GM23338 (cell line): Measurements from ENCODE around the gene DGKH. TPM values are rescaled to one million over a fixed set of nuclear protein-coding genes. Genes with fewer than 3 reads are reported as not detected.
A peak's percentile ranks its signal among the peaks of the same experiment; 100 is the strongest.

Source experiments
- ATAC-seq: fragments of 200-7000 bp; cut with Tn5 transposase; 3 replicates; pipeline ENCODE4 v1.9.1; 2020
- DNase-seq: peaks from one replicate; pipeline ENCODE4 v3.0.0-alpha.2; 2015; ENCODE audit warnings: low spot score
- H2AFZ ChIP-seq: fragments of 200-600 bp; sonication (generic); 2 replicates; pipeline ENCODE4 v1.8.0; 2016; ENCODE audit warnings: antibody characterized with exemption, mild to moderate bottlenecking, moderate library complexity
- H3F3A ChIP-seq: fragments of 200-600 bp; sonication (generic); replicated peaks from 2 replicates; pipeline ENCODE4 v1.8.0; 2017; ENCODE audit warnings: antibody characterized with exemption, mixed run types, low read depth
- H3K27ac ChIP-seq: fragments of 200-600 bp; sonication (generic); 2 replicates; pipeline ENCODE4 v1.6.1; 2016; ENCODE audit warnings: low read depth
- H3K27me3 ChIP-seq: fragments of 200-600 bp; sonication (generic); 2 replicates; pipeline ENCODE4 v1.8.0; 2016; ENCODE audit warnings: mild to moderate bottlenecking, mixed run types, moderate library complexity; ENCODE audit not compliant: insufficient read depth
- H3K36me3 ChIP-seq: fragments of 200-600 bp; sonication (generic); 2 replicates; pipeline ENCODE4 v1.8.0; 2016; ENCODE audit warnings: mild to moderate bottlenecking; ENCODE audit not compliant: insufficient read depth
- H3K4me1 ChIP-seq: fragments of 200-600 bp; sonication (generic); 2 replicates; pipeline ENCODE4 v1.8.0; 2016; ENCODE audit warnings: mild to moderate bottlenecking, moderate library complexity; ENCODE audit not compliant: insufficient read depth
- H3K4me2 ChIP-seq: fragments of 200-600 bp; sonication (generic); 2 replicates; pipeline ENCODE4 v1.7.1; 2017; ENCODE audit warnings: mixed run types
- H3K4me3 ChIP-seq: fragments of 200-600 bp; sonication (generic); 2 replicates; pipeline ENCODE4 v1.6.1; 2016; ENCODE audit warnings: mixed run types
- H3K79me2 ChIP-seq: fragments of 200-600 bp; sonication (generic); replicated peaks from 2 replicates; pipeline ENCODE4 v1.8.0; 2017; ENCODE audit warnings: mild to moderate bottlenecking; ENCODE audit not compliant: insufficient read depth
- H3K9me2 ChIP-seq: fragments of 200-600 bp; sonication (generic); 2 replicates; pipeline ENCODE4 v1.8.0; 2017; ENCODE audit not compliant: insufficient read depth
- H4K20me1 ChIP-seq: fragments of 200-600 bp; sonication (generic); replicated peaks from 2 replicates; pipeline ENCODE4 v1.8.0; 2017; ENCODE audit warnings: mild to moderate bottlenecking; ENCODE audit not compliant: insufficient read depth
- H3K27ac Mint-ChIP-seq: 2 replicates; pipeline ENCODE4 v1.8.0; 2020; ENCODE audit warnings: inconsistent platforms, mild to moderate bottlenecking, moderate library complexity, mixed read lengths
- H3K27me3 Mint-ChIP-seq: 3 replicates; pipeline ENCODE4 v1.8.0; 2022; ENCODE audit warnings: low read depth, mild to moderate bottlenecking, moderate library complexity, mixed read lengths, inconsistent platforms; ENCODE audit not compliant: insufficient read depth, poor library complexity
- H3K36me3 Mint-ChIP-seq: 3 replicates; pipeline ENCODE4 v1.8.0; 2021; ENCODE audit warnings: low read depth, mild to moderate bottlenecking, inconsistent platforms, moderate library complexity, mixed read lengths
- H3K4me1 Mint-ChIP-seq: 3 replicates; pipeline ENCODE4 v1.8.0; 2020; ENCODE audit warnings: mild to moderate bottlenecking, inconsistent platforms, mixed read lengths
- H3K4me3 Mint-ChIP-seq: 3 replicates; pipeline ENCODE4 v1.8.0; 2021; ENCODE audit warnings: moderate library complexity, mild to moderate bottlenecking, inconsistent platforms, mixed read lengths
- H3K9me3 Mint-ChIP-seq: 3 replicates; pipeline ENCODE4 v1.8.0; 2020; ENCODE audit warnings: moderate library complexity, mild to moderate bottlenecking, inconsistent platforms, mixed read lengths
- CREB1 ChIP-seq: fragments of 250-450 bp; sonication (Bioruptor Pico); IDR thresholded peaks from 2 replicates; pipeline ENCODE4 v1.5.0; 2020; ENCODE audit warnings: low read depth, mild to moderate bottlenecking, moderate library complexity
- EZH2 ChIP-seq: fragments of 200-600 bp; sonication (generic); IDR thresholded peaks from one replicate; pipeline ENCODE4 v1.8.0; 2017; ENCODE audit warnings: antibody characterized with exemption, mild to moderate bottlenecking, low read depth; ENCODE audit not compliant: unreplicated experiment
- EZH2phosphoT487 ChIP-seq: fragments of 200-600 bp; sonication (generic); IDR thresholded peaks from one replicate; pipeline ENCODE4 v1.8.1; 2018; ENCODE audit warnings: antibody characterized with exemption; ENCODE audit not compliant: unreplicated experiment
- JUNB ChIP-seq: IDR thresholded peaks from one replicate; pipeline ENCODE4 v1.6.1; 2016; ENCODE audit warnings: antibody characterized with exemption; ENCODE audit not compliant: unreplicated experiment
- NANOG ChIP-seq: IDR thresholded peaks from 2 replicates; pipeline ENCODE4 v1.6.1; 2016; ENCODE audit warnings: antibody characterized with exemption, borderline replicate concordance
- POLR2AphosphoS5 ChIP-seq: IDR thresholded peaks from 2 replicates; pipeline ENCODE4 v1.6.1; 2016; ENCODE audit warnings: antibody characterized with exemption, low read depth
- STAT1 ChIP-seq: IDR thresholded peaks from one replicate; pipeline ENCODE4 v1.6.1; 2016; ENCODE audit warnings: antibody characterized with exemption; ENCODE audit not compliant: unreplicated experiment
- ZNF114 ChIP-seq: fragments of 250-450 bp; sonication (Bioruptor Pico); IDR thresholded peaks from 2 replicates; pipeline ENCODE4 v1.5.0; 2020; ENCODE audit warnings: mild to moderate bottlenecking, moderate library complexity
- ZNF331 ChIP-seq: fragments of 250-450 bp; sonication (Bioruptor Pico); IDR thresholded peaks from 2 replicates; pipeline ENCODE4 v1.5.0; 2020; ENCODE audit warnings: low read depth, mild to moderate bottlenecking, moderate library complexity
- polyA plus RNA-seq: library from polyadenylated mRNA; unstranded; fragments of >200 nt; fragmentation: Nextera tagmentation; extraction: Ambion mirVana; gene quantifications from 2 replicates; pipeline ENCODE4 v1.2.1, GENCODE V29; 2016
- total RNA-seq: library from RNA; depleted of rRNA; stranded (reverse); fragments of >200 nt; shearing (Covaris generic); gene quantifications from 2 replicates; pipeline ENCODE4 v1.2.3, GENCODE V29; 2014
- TF ChIP-seq, protein P1 (sequence below): IDR thresholded peaks from 2 replicates; pipeline ENCODE4 v1.6.1; 2016; ENCODE audit warnings: antibody characterized with exemption
- TF ChIP-seq, protein P2 (sequence below), 2 experiments: fragments of 200-600 bp in 1 of 2; sonication (generic) in 1 of 2; conservative IDR thresholded peaks; 2 replicates each; pipeline versions ENCODE4 v1.5.1 to v1.6.1; 2016 to 2017; ENCODE audit warnings: antibody characterized with exemption in 2 of 2, low read depth in 2 of 2, mild to moderate bottlenecking in 2 of 2, moderate library complexity in 1 of 2
- TF ChIP-seq, protein P3 (sequence below): IDR thresholded peaks from one replicate; pipeline ENCODE4 v1.6.1; 2018; ENCODE audit warnings: antibody characterized with exemption; ENCODE audit not compliant: unreplicated experiment
- TF ChIP-seq, protein P4 (sequence below): fragments of 250-450 bp; sonication (Bioruptor Pico); IDR thresholded peaks from 2 replicates; pipeline ENCODE4 v1.5.0; 2020; ENCODE audit warnings: mild to moderate bottlenecking, moderate library complexity

The DGKH gene
- total and polyA plus RNA-seq, 2 experiments from 2014 or later: 2.1 to 7.5 TPM

DNA sequence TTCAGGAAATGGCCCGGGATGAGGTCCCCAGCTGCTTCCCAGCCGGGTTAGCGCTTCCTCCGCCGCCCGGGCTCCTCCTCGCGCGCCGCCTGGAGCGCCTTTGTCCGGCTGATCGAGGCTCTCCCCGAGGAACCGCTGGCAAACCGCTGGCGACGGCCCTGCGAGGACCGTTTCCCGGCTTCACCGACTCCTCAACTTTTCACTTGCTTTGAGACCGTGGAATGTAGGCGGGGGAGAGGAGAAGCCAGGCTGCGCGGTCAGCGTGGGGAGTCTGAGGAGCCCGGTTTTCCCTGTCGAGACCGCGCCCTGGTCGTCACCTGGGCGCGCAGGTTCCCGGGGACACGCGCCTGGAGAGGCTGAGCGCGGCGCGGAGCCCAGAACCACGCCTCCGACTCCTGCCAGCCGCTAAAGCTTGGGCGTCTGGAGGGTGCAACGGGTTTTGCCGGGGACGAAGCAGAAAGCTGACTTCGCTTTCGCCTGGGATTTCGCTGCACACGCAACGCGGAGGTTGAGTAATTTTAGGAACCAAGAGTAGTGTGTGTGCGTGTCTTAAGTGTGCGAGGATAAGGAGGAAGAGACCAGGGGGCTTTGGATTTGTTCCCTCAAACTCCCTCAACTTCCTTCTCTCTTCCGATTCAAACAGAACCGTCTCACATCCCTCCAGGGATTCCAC lies 7.3 kb upstream of the DGKH start:
- Mint-ChIP-seq H3K27ac (no peak overlapping the region), H3K4me1 (peaks cover 19% of the 10 kb centered on the region), H3K36me3 (peaks cover 6% of the 10 kb centered on the region; the same call in 2 of the 3 replicates), H3K9me3 (peaks cover under 1% of the 10 kb centered on the region; the same call in 2 of the 3 replicates), H3K27me3 (peaks cover 40% of the 10 kb centered on the region), H3K4me3 (peak overlapping the region; percentile 81)
- Histone ChIP-seq H3K79me2 (peaks cover 19% of the 10 kb centered on the region), H3K27me3 (peaks cover 88% of the 10 kb centered on the region), H3K27ac (no peak overlapping the region), H2AFZ (peak overlapping the region; percentile 91), H3K36me3 (no peaks in the 10 kb centered on the region), H3K4me3 (peak overlapping the region; percentile 87), H3K4me2 (peak overlapping the region; percentile 81), H3F3A (peaks cover 19% of the 10 kb centered on the region), H3K9me2 (no peaks in the 10 kb centered on the region), H3K4me1 (peaks cover 14% of the 10 kb centered on the region), H4K20me1 (peaks cover 18% of the 10 kb centered on the region)
- peak; percentile 78 for DNase-seq
- peak; percentile 66 for ATAC-seq
- TF ChIP-seq, protein P1, sequence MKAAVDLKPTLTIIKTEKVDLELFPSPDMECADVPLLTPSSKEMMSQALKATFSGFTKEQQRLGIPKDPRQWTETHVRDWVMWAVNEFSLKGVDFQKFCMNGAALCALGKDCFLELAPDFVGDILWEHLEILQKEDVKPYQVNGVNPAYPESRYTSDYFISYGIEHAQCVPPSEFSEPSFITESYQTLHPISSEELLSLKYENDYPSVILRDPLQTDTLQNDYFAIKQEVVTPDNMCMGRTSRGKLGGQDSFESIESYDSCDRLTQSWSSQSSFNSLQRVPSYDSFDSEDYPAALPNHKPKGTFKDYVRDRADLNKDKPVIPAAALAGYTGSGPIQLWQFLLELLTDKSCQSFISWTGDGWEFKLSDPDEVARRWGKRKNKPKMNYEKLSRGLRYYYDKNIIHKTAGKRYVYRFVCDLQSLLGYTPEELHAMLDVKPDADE: no peak
- TF ChIP-seq EZH2 (no peak), NANOG (no peak), EZH2phosphoT487 (no peak), POLR2AphosphoS5 (no peak), ZNF114 (CRISPR knock-in tag) (no peak), JUNB (no peak), STAT1 (no peak), ZNF331 (CRISPR knock-in tag) (no peak), CREB1 (CRISPR knock-in tag) (no peak)
- TF ChIP-seq, protein P2, sequence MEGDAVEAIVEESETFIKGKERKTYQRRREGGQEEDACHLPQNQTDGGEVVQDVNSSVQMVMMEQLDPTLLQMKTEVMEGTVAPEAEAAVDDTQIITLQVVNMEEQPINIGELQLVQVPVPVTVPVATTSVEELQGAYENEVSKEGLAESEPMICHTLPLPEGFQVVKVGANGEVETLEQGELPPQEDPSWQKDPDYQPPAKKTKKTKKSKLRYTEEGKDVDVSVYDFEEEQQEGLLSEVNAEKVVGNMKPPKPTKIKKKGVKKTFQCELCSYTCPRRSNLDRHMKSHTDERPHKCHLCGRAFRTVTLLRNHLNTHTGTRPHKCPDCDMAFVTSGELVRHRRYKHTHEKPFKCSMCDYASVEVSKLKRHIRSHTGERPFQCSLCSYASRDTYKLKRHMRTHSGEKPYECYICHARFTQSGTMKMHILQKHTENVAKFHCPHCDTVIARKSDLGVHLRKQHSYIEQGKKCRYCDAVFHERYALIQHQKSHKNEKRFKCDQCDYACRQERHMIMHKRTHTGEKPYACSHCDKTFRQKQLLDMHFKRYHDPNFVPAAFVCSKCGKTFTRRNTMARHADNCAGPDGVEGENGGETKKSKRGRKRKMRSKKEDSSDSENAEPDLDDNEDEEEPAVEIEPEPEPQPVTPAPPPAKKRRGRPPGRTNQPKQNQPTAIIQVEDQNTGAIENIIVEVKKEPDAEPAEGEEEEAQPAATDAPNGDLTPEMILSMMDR (conservative IDR thresholded peaks at IDR 0.05; ENCODE audit: low read depth in 2 of 2): no peak
- TF ChIP-seq, protein P3, sequence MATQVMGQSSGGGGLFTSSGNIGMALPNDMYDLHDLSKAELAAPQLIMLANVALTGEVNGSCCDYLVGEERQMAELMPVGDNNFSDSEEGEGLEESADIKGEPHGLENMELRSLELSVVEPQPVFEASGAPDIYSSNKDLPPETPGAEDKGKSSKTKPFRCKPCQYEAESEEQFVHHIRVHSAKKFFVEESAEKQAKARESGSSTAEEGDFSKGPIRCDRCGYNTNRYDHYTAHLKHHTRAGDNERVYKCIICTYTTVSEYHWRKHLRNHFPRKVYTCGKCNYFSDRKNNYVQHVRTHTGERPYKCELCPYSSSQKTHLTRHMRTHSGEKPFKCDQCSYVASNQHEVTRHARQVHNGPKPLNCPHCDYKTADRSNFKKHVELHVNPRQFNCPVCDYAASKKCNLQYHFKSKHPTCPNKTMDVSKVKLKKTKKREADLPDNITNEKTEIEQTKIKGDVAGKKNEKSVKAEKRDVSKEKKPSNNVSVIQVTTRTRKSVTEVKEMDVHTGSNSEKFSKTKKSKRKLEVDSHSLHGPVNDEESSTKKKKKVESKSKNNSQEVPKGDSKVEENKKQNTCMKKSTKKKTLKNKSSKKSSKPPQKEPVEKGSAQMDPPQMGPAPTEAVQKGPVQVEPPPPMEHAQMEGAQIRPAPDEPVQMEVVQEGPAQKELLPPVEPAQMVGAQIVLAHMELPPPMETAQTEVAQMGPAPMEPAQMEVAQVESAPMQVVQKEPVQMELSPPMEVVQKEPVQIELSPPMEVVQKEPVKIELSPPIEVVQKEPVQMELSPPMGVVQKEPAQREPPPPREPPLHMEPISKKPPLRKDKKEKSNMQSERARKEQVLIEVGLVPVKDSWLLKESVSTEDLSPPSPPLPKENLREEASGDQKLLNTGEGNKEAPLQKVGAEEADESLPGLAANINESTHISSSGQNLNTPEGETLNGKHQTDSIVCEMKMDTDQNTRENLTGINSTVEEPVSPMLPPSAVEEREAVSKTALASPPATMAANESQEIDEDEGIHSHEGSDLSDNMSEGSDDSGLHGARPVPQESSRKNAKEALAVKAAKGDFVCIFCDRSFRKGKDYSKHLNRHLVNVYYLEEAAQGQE: no peak
- TF ChIP-seq, protein P4, sequence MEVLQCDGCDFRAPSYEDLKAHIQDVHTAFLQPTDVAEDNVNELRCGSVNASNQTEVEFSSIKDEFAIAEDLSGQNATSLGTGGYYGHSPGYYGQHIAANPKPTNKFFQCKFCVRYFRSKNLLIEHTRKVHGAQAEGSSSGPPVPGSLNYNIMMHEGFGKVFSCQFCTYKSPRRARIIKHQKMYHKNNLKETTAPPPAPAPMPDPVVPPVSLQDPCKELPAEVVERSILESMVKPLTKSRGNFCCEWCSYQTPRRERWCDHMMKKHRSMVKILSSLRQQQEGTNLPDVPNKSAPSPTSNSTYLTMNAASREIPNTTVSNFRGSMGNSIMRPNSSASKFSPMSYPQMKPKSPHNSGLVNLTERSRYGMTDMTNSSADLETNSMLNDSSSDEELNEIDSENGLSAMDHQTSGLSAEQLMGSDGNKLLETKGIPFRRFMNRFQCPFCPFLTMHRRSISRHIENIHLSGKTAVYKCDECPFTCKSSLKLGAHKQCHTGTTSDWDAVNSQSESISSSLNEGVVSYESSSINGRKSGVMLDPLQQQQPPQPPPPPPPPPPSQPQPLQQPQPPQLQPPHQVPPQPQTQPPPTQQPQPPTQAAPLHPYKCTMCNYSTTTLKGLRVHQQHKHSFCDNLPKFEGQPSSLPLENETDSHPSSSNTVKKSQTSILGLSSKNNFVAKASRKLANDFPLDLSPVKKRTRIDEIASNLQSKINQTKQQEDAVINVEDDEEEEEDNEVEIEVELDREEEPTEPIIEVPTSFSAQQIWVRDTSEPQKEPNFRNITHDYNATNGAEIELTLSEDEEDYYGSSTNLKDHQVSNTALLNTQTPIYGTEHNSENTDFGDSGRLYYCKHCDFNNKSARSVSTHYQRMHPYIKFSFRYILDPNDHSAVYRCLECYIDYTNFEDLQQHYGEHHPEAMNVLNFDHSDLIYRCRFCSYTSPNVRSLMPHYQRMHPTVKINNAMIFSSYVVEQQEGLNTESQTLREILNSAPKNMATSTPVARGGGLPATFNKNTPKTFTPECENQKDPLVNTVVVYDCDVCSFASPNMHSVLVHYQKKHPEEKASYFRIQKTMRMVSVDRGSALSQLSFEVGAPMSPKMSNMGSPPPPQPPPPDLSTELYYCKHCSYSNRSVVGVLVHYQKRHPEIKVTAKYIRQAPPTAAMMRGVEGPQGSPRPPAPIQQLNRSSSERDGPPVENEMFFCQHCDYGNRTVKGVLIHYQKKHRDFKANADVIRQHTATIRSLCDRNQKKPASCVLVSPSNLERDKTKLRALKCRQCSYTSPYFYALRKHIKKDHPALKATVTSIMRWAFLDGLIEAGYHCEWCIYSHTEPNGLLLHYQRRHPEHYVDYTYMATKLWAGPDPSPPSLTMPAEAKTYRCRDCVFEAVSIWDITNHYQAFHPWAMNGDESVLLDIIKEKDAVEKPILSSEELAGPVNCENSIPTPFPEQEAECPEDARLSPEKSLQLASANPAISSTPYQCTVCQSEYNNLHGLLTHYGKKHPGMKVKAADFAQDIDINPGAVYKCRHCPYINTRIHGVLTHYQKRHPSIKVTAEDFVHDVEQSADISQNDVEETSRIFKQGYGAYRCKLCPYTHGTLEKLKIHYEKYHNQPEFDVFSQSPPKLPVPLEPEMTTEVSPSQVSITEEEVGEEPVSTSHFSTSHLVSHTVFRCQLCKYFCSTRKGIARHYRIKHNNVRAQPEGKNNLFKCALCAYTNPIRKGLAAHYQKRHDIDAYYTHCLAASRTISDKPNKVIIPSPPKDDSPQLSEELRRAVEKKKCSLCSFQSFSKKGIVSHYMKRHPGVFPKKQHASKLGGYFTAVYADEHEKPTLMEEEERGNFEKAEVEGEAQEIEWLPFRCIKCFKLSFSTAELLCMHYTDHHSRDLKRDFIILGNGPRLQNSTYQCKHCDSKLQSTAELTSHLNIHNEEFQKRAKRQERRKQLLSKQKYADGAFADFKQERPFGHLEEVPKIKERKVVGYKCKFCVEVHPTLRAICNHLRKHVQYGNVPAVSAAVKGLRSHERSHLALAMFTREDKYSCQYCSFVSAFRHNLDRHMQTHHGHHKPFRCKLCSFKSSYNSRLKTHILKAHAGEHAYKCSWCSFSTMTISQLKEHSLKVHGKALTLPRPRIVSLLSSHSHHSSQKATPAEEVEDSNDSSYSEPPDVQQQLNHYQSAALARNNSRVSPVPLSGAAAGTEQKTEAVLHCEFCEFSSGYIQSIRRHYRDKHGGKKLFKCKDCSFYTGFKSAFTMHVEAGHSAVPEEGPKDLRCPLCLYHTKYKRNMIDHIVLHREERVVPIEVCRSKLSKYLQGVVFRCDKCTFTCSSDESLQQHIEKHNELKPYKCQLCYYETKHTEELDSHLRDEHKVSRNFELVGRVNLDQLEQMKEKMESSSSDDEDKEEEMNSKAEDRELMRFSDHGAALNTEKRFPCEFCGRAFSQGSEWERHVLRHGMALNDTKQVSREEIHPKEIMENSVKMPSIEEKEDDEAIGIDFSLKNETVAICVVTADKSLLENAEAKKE: no peak
